Measurements from ENCODE around the gene GDF2.

- TF ChIP-seq CTCF (IDR thresholded peaks at IDR 0.05; ENCODE audit: poor library complexity) (peak; percentile 22), EZH2 (IDR thresholded peaks at IDR 0.05; ENCODE audit: borderline replicate concordance) (no peak), EZH2phosphoT487 (IDR thresholded peaks at IDR 0.05; ENCODE audit: low read depth, severe bottlenecking, unreplicated experiment) (no peak)
Observed at GRCh38 chr10:47300429-47300931, 21.8 kb upstream of the GDF2 start.
